ENCODE results near the gene NPHP4.

DNA sequence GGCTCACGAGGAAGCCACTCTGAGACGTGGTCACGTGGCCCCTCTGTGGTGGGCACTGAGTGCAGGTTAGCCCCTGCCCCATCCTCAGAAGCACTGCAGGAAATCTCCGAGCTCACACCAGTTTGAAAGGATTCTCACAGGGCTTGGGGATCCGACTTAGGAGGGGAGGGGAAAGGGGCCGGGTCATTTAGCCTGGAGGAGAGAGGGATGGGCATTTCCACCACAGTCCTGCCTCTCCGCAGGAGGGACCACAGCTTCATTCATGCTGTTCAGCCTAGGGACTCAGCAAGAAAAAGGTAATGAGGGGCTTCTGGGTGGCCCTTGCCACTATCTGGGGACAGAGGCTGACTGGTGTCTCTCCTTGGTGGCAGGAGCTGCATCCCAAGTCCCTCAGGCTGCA lies 126.5 kb downstream of the NPHP4 start:
- TF ChIP-seq POLR2AphosphoS5 (IDR thresholded peaks at IDR 0.05; ENCODE audit: insufficient read depth, low read depth, low read length) (no peak), CTCF (IDR thresholded peaks at IDR 0.05; ENCODE audit: extremely low read depth in 1 of 2, insufficient read depth in 1 of 2, low read depth in 1 of 2, low read length in 2 of 2) (no peak), MAX (IDR thresholded peaks at IDR 0.05; ENCODE audit: insufficient read depth, insufficient read length) (no peak), MYC (IDR thresholded peaks at IDR 0.05; ENCODE audit: low read depth, low read length) (no peak), POLR2A (IDR thresholded peaks at IDR 0.05; ENCODE audit: low read depth, low read length) (no peak), EZH2 (IDR thresholded peaks at IDR 0.05; ENCODE audit: borderline replicate concordance, low read depth, low read length, severe bottlenecking) (no peak), GATA2 (IDR thresholded peaks at IDR 0.05; ENCODE audit: insufficient read depth, insufficient read length, low read depth, low read length) (no peak), FOS (IDR thresholded peaks at IDR 0.05; ENCODE audit: borderline replicate concordance, insufficient read depth, low read length) (no peak), JUN (IDR thresholded peaks at IDR 0.05; ENCODE audit: borderline replicate concordance, insufficient read depth, insufficient read length, low read depth) (no peak)

All from endothelial cell of umbilical vein (primary cell).